GM19397 (cell line): ENCODE measurements around the gene HTR1D.
"Not testable (repeated sequence)": the region's sequence is repeated elsewhere in the genome, so short reads cannot be mapped to it uniquely, and the experiment has no call there.

Source experiments
- ATAC-seq: cut with Tn5 transposase; IDR thresholded peaks from one replicate; pipeline ENCODE4 v1.9.1; 2021; ENCODE audit warnings: mild to moderate bottlenecking, moderate library complexity; ENCODE audit not compliant: unreplicated experiment

Gene HTR1D

DNA sequence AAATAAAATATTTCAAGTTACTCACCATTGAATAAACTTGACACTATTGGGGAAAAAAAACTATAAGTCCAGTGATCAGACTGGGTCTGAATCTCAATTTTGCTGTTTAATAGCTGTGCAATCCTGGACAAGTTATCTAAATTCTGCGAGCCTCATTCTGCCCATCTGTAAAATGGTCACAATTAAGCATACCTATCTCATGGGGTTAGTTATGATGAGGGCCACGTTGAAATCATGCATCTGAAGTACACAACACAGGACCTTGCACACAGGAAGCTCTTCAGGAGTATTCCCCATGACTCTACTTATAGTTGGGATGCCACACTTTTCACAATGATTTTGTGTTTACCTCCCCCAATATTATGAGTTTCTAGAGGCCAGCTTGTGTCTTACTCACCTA lies 3.8 kb upstream of the HTR1D start:
- no peak for ATAC-seq

- ATAC-seq, result no peak
These were observed 406 bp downstream of the HTR1D start for GRCh38 chr1:23216771-23217420.

- no peak for ATAC-seq
These were observed 1.4 kb downstream of the HTR1D start for GRCh38 chr1:23215751-23216449.

- ATAC-seq, result no peak
These were observed 2.0 kb downstream of the HTR1D start for GRCh38 chr1:23215291-23215690.

GRCh38 chr1:23214640-23215039 lies 2.7 kb downstream of the HTR1D start:
- no peak for ATAC-seq

- ATAC-seq, result no peak
These were observed 5.3 kb downstream of the HTR1D start for GRCh38 chr1:23211955-23212354.

DNA sequence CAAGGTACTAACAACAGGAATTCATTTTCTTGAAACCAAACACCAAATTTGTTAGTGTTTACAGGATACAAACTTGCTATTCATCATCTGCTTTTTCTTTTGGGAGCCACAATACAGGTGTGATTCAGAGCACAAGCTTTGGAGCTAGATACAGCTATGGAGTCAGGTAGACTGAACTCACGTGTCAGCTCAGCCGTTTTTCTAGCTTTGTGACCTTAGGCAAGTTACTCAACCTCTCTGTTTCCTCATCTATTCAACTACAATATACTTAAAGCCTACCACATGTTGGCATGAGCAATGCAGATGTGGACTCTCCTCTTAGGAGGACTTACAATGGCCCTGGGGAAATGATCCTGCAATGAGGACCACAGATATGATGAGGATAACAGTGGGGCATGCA lies 6.3 kb downstream of the HTR1D start:
- no peak for ATAC-seq

DNA sequence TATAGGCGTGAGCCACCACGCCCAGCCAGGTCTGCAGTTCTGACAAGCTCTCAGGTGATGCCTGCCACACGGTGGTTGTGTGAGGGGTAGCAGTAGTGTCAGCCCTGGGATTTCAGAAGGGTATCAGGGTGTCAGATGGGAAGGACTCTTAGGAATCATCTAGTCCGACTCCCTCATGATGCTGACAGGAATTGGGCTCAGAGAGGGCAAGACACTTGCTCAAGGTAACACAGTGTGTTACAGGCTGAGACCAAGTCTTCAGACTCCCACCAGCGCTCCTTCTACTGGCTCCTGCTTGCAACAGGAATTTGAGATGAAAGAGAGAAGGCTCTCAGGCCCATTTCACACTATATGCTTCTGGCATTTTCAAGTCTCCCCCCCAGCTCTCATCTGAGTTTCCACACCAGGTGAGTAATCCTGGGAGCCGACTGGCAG lies 6.9 kb downstream of the HTR1D start:
- ATAC-seq, result no peak

GRCh38 chr1:23209770-23210169 lies 7.5 kb downstream of the HTR1D start:
- no peak for ATAC-seq

GRCh38 chr1:23208527-23208926 lies 8.8 kb downstream of the HTR1D start:
- no peak for ATAC-seq

- ATAC-seq, result not testable (repeated sequence)
These were observed 9.6 kb downstream of the HTR1D start for GRCh38 chr1:23207733-23208132.

GRCh38 chr1:23202263-23202749 lies 15.0 kb downstream of the HTR1D start:
- no peak for ATAC-seq

DNA sequence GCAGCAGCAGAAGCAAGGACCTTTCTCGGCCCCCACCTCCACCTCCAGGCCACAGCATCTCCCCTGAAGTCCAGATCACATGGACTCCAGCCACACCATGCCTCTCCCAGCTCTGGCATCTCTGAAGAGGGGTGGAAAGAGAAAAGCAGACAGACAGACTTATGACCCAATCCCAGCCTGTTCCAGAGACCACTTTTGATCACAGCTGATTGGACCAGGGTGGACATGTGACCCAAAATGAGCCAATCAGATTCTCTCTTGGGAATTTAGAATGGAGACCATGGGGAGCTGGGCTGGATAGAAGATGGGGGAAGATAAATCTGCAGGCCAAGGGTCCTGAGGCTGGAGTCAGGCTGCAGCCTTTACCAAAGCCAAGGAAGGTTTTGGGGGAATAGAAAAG lies 16.4 kb downstream of the HTR1D start:
- ATAC-seq, result no peak

DNA sequence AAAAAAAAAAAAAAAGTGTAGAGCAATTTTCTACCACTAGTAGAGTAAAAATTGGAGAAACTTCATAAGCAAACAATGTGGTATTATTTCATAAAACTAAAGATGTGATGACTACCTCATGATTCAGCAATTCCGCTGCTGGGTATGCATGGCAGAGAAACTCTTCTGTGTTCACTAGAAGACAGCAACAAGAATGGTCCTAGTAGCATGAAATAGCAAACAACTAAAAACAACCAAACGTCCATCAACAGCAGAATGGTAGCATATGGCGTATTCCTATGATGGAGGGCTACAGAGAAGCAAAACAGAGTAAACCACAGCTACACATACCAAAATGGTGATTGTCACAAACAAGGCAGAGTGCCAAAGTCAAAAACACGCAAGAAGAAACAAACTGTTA lies 18.9 kb downstream of the HTR1D start:
- ATAC-seq, result no peak

DNA sequence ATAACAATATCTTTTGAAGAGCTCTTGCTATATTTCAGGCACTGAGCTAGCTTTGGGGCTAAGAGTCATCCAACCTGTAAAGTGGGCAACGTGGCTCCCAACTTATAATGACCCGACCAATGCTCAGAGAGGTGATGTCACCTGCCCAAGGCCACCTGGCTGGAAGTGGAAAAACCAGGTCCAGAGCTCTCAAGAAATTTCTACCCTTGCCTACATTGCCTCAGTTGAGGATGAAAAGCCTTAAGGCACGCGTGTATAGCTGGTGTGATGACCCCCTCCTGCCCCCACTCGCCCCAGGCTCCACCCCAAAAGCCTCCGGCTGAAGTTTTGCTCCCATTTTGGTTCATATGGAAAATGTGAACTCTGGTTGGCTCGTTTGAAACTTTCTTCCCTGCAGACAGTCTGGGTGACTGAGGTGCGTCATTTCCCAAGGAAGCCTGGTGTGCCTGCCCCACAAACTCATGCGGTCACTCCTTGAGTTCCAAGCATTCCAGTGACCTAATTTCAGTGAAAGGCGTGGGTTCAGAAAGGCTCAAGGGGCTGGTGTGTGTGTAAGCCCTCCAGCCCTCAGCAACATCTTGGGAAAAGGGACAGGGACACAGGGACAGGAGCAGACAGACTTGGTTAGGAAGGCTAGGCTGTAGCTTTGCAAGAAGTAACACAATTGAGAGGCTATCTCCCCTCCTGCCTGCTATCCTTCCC lies 20.5 kb downstream of the HTR1D start:
- no peak for ATAC-seq

GRCh38 chr1:23194119-23194984 lies 22.9 kb downstream of the HTR1D start:
- ATAC-seq, result no peak

GRCh38 chr1:23193391-23194118 lies 23.7 kb downstream of the HTR1D start:
- no peak for ATAC-seq

DNA sequence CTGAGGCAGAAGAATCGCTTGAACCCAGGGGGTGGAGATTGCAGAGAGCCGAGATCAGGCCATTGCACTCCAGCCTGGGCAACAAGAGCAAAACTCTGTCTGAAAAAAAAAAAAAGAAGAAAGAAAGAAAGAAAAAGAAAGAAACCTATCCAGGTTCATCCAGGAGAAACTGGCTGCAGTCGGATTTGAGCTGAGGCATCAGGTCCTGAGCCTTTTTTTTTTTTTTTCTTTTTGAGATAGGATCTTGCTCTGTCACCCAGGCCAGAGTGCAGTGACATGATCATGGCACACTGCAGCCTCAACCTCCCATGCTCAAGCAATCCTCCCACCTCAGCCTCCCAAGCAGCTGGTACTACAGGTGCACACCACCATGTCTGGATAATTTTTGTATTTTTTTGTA lies 26.1 kb downstream of the HTR1D start:
- ATAC-seq, result no peak

DNA sequence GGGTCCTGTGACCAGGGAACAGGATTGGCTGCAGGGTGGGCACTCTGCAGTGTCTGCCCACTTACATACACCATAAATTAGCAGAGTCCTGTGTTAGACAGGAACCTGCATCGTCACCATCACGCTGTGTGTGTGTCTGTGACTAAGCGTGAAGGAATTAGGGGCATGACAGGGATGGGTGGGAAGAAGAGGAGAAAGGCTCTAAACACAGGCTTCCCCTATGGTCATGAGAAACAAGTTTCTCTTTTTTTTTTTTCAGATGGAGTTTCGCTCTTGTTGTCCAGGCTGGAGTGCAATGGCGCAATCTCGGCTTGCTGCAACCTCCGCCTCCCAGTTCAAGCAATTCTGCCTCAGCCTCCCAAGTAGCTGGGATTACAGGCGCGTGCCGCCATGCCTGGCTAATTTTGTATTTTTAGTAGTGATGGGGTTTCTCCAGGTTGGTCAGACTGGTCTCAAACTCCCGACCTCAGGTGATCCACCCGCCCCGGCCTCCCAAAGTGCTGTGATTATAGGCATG lies 28.3 kb downstream of the HTR1D start:
- not testable (repeated sequence) for ATAC-seq

DNA sequence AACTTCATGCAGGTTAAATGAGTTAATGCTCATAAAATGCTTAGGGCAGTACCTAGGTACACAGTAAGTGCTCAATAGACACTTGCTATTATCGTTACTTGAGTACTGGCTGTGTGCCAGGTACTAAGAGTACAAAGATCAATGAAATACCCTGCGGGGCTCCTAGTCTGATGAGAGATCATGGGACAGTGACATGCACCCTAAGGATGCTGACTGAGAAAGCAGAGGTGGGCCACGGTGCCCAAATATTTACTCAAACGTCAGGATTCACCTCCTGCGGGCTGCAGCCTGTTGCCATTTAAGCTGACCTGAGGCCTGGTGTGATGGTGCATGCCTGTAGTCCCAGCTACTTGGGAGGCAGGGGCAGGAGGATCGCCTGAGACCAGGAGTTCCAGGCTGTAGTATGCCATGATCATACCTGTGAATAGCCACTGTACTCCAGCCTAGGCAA lies 28.8 kb downstream of the HTR1D start:
- no peak for ATAC-seq
